Bronchial epithelial cell (primary cell): Measurements from ENCODE around the gene MYO15A. TPM values are rescaled to one million over a fixed set of nuclear protein-coding genes. Genes with fewer than 3 reads are reported as not detected.

ENCODE experiments used
- DNase-seq: peaks from one replicate; pipeline ENCODE4 v3.0.0-alpha.2; 2010; ENCODE audit warnings: low read depth
- FAIRE-seq: peaks from 2 replicates; lab custom pipeline; 2011; peaks lifted over from hg19 to GRCh38; lab: Jason Lieb, UNC
- H3K27me3 ChIP-seq: 2 replicates; pipeline ENCODE4 v1.5.1; 2011; ENCODE audit warnings: low read length; ENCODE audit not compliant: control insufficient read depth, insufficient read depth
- H3K36me3 ChIP-seq: 2 replicates; pipeline ENCODE4 v1.5.1; 2011; ENCODE audit warnings: low read length; ENCODE audit not compliant: control insufficient read depth, insufficient read depth
- H3K4me3 ChIP-seq: 2 replicates; pipeline ENCODE4 v1.5.1; 2011; ENCODE audit warnings: mild to moderate bottlenecking, low read depth, low read length, control low read depth
- CTCF ChIP-seq: IDR thresholded peaks from 2 replicates; pipeline ENCODE4 v1.5.1; 2011; ENCODE audit warnings: mild to moderate bottlenecking, moderate library complexity, low read length, control low read depth, inconsistent platforms; ENCODE audit not compliant: insufficient read depth, severe bottlenecking
- total RNA-seq: library from RNA; depleted of rRNA; stranded (reverse); fragments of >200 nt; gene quantifications from 2 replicates; pipeline ENCODE4 v1.2.1, GENCODE V29; 2014

Gene MYO15A
- total RNA-seq, 1 donor from 2014 or later: 1.6 TPM

DNA sequence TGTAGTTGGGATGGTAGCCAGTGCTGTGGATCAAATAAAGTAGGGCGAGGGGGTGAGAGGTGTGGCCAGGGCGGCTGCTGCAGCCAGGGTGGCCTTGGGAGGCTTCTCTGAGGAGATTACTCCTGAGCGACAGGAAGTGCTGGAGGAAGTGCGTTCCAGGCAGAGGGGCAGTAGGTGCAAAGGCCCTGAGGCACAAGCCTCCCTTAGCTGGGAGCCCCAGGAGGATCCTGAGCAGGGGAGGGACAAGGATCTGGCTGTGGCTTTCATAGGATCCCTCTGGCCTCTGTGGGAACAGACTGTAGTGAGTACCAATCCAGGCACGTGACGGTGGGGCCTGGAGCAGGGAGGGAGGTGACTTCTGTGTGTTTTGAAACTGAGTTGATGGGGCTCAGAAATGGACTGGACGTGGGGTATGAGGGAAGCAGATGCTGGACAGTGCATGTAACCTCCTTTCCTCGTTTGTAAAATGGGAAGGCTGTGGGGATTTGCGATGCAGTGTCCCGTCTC, 119.7 kb downstream of the MYO15A start:
- TF ChIP-seq CTCF: no peak
- Histone ChIP-seq H3K27me3 (no peaks in the 10 kb centered on the region), H3K4me3 (no peak overlapping the region), H3K36me3 (peaks cover 4% of the 10 kb centered on the region)
- no peak for FAIRE-seq
- no peak for DNase-seq

- H3K27me3 ChIP-seq: no peaks in the 10 kb centered on the region
- DNase-seq (no peak), FAIRE-seq (no peak)
- TF ChIP-seq CTCF: no peak
- H3K36me3 ChIP-seq: peaks cover 11% of the 10 kb centered on the region
- no peak overlapping the region for H3K4me3 ChIP-seq
Observed at GRCh38 chr17:18229254-18229653, 120.7 kb downstream of the MYO15A start.

Other genes starting within 250 kb of the MYO15A start
- gene TOM1L2, start 136.4 kb upstream of the MYO15A start, total RNA-seq: 12.4 and 17.8 TPM in 2 replicates
- gene DRC3, start 135.9 kb upstream of the MYO15A start, total RNA-seq: under 0.01 and 0.13 TPM in 2 replicates
- gene ATPAF2, start 69.6 kb upstream of the MYO15A start, total RNA-seq: 11.3 and 11.5 TPM in 2 replicates
- gene GID4, start 69.3 kb upstream of the MYO15A start, total RNA-seq: 5.3 and 6.5 TPM in 2 replicates
- 20.7 and 23.7 TPM in 2 replicates for gene DRG2, start 20.8 kb upstream of the MYO15A start, total RNA-seq
- gene ALKBH5, start 75.1 kb downstream of the MYO15A start, total RNA-seq: 96.3 and 104 TPM in 2 replicates
- 20.0 and 23.2 TPM in 2 replicates for gene LLGL1, start 116.9 kb downstream of the MYO15A start, total RNA-seq
- 339 and 517 TPM in 2 replicates for gene FLII, start 150.0 kb downstream of the MYO15A start, total RNA-seq
- gene MIEF2, start 151.9 kb downstream of the MYO15A start, total RNA-seq: 21.1 and 23.0 TPM in 2 replicates
- 11.0 and 22.4 TPM in 2 replicates for gene TOP3A, start 206.2 kb downstream of the MYO15A start, total RNA-seq
- 13.4 and 14.5 TPM in 2 replicates for gene SMCR8, start 206.5 kb downstream of the MYO15A start, total RNA-seq